HEK293 (cell line): ENCODE measurements around the gene ACTR1B.

Experiments used
- CTCF ChIA-PET: fragments of 350-600 bp; formaldehyde crosslinking; extraction: SDS; loops from one replicate; lab custom pipeline; 2021; ENCODE audit warnings: antibody characterized with exemption; lab: Yijun Ruan, JAX
- POLR2A ChIA-PET: fragments of 300-600 bp; formaldehyde crosslinking; extraction: SDS; loops from one replicate; lab custom pipeline; 2020; ENCODE audit warnings: antibody characterized with exemption, inconsistent platforms; lab: Yijun Ruan, JAX
- H3K27ac ChIP-seq: fragments of 200-500 bp; sonication (Bioruptor generic); 2 replicates; pipeline ENCODE4 v1.5.1; 2014; ENCODE audit warnings: low read depth, low read length, control low read depth, inconsistent platforms; ENCODE audit errors: extremely low read depth
- H3K36me3 ChIP-seq, 2 experiments: fragments of 200-500 bp in 1 of 2; sonication (Bioruptor generic) in 1 of 2; 1 replicate in 1 of 2; 2 replicates in 1 of 2; pipeline ENCODE4 v1.5.1; 2014 to 2017; ENCODE audit warnings: inconsistent platforms in 2 of 2, low read length in 2 of 2; ENCODE audit not compliant: control insufficient read depth in 2 of 2, insufficient read depth in 1 of 2
- H3K4me1 ChIP-seq: fragments of 200-500 bp; sonication (Bioruptor generic); 2 replicates; pipeline ENCODE4 v1.5.1; 2014; ENCODE audit warnings: mild to moderate bottlenecking, low read length, inconsistent platforms; ENCODE audit not compliant: control insufficient read depth, insufficient read depth
- H3K4me3 ChIP-seq: 2 replicates; pipeline ENCODE4 v1.5.1; 2011; ENCODE audit warnings: low read depth, mild to moderate bottlenecking, control low read depth, low read length, moderate library complexity
- H3K9me3 ChIP-seq: fragments of 200-500 bp; sonication (Bioruptor generic); 2 replicates; pipeline ENCODE4 v1.5.1; 2014; ENCODE audit warnings: low read depth, low read length, inconsistent platforms; ENCODE audit not compliant: control insufficient read depth, insufficient read depth
- AEBP2 ChIP-seq: fragments of 450-650 bp; formaldehyde crosslinking; IDR thresholded peaks from 2 replicates; pipeline ENCODE4 v1.5.1; 2016; ENCODE audit warnings: missing biosample characterization, missing genetic modification characterization, borderline replicate concordance
- CTCF ChIP-seq: fragments of 450-650 bp; formaldehyde crosslinking; IDR thresholded peaks from 2 replicates; pipeline ENCODE4 v1.5.1; 2016; ENCODE audit warnings: missing biosample characterization, missing genetic modification characterization
- KLF16 ChIP-seq: fragments of 450-650 bp; formaldehyde crosslinking; IDR thresholded peaks from 2 replicates; pipeline ENCODE4 v1.5.1; 2017; ENCODE audit warnings: missing biosample characterization, missing genetic modification characterization
- PRDM6 ChIP-seq: fragments of 450-650 bp; formaldehyde crosslinking; IDR thresholded peaks from 2 replicates; pipeline ENCODE4 v1.5.1; 2017; ENCODE audit warnings: missing biosample characterization, missing genetic modification characterization
- SP3 ChIP-seq: fragments of 450-650 bp; formaldehyde crosslinking; IDR thresholded peaks from 2 replicates; pipeline ENCODE4 v1.5.1; 2016; ENCODE audit warnings: missing biosample characterization, missing genetic modification characterization
- ZNF133 ChIP-seq: fragments of 450-650 bp; formaldehyde crosslinking; IDR thresholded peaks from 2 replicates; pipeline ENCODE4 v1.5.1; 2016; ENCODE audit warnings: missing biosample characterization, missing genetic modification characterization
- ZNF214 ChIP-seq: fragments of 450-650 bp; formaldehyde crosslinking; IDR thresholded peaks from 2 replicates; pipeline ENCODE4 v1.5.1; 2017; ENCODE audit warnings: missing biosample characterization, mild to moderate bottlenecking, missing genetic modification characterization, borderline replicate concordance
- ZNF24 ChIP-seq: fragments of 450-650 bp; formaldehyde crosslinking; IDR thresholded peaks from 2 replicates; pipeline ENCODE4 v1.5.1; 2016; ENCODE audit warnings: missing biosample characterization, missing genetic modification characterization
- ZNF449 ChIP-seq: fragments of 450-650 bp; formaldehyde crosslinking; IDR thresholded peaks from 2 replicates; pipeline ENCODE4 v1.5.1; 2017; ENCODE audit warnings: missing biosample characterization, mild to moderate bottlenecking, missing genetic modification characterization, moderate library complexity
- ZNF514 ChIP-seq: fragments of 450-650 bp; formaldehyde crosslinking; IDR thresholded peaks from 2 replicates; pipeline ENCODE4 v1.5.1; 2016; ENCODE audit warnings: missing biosample characterization, missing genetic modification characterization
- ZNF530 ChIP-seq: fragments of 450-650 bp; formaldehyde crosslinking; IDR thresholded peaks from 2 replicates; pipeline ENCODE4 v1.5.1; 2016; ENCODE audit warnings: low read depth, missing biosample characterization, missing genetic modification characterization
- ZNF561 ChIP-seq: fragments of 450-650 bp; IDR thresholded peaks from 2 replicates; pipeline ENCODE4 v1.5.1; 2018; ENCODE audit warnings: missing biosample characterization, missing genetic modification characterization, borderline replicate concordance
- ZNF610 ChIP-seq: fragments of 450-650 bp; formaldehyde crosslinking; IDR thresholded peaks from 2 replicates; pipeline ENCODE4 v1.5.1; 2016; ENCODE audit warnings: missing biosample characterization, missing genetic modification characterization, borderline replicate concordance
- ZNF621 ChIP-seq: fragments of 450-650 bp; formaldehyde crosslinking; IDR thresholded peaks from 2 replicates; pipeline ENCODE4 v1.5.1; 2017; ENCODE audit warnings: missing biosample characterization, missing genetic modification characterization
- ZNF768 ChIP-seq: fragments of 450-650 bp; formaldehyde crosslinking; IDR thresholded peaks from 2 replicates; pipeline ENCODE4 v1.5.1; 2018; ENCODE audit warnings: missing biosample characterization, mild to moderate bottlenecking, missing genetic modification characterization
- ZNF785 ChIP-seq: fragments of 450-650 bp; formaldehyde crosslinking; IDR thresholded peaks from 2 replicates; pipeline ENCODE4 v1.5.1; 2016; ENCODE audit warnings: missing biosample characterization, missing genetic modification characterization
- ZNF792 ChIP-seq: fragments of 450-650 bp; formaldehyde crosslinking; IDR thresholded peaks from 2 replicates; pipeline ENCODE4 v1.5.1; 2016; ENCODE audit warnings: missing biosample characterization, missing genetic modification characterization
- ZNF837 ChIP-seq: fragments of 450-650 bp; formaldehyde crosslinking; IDR thresholded peaks from 2 replicates; pipeline ENCODE4 v1.5.1; 2016; ENCODE audit warnings: missing biosample characterization, missing genetic modification characterization
- TF ChIP-seq, protein P1 (sequence below): fragments of 450-650 bp; formaldehyde crosslinking; IDR thresholded peaks from 2 replicates; pipeline ENCODE4 v1.5.1; 2017; ENCODE audit warnings: missing biosample characterization, missing genetic modification characterization

ACTR1B gene

GRCh38 chr2:97671526-97671925 lies 7.7 kb upstream of the ACTR1B start:
- CTCF ChIA-PET: no interaction called here
- POLR2A ChIA-PET: no interaction called here
- Histone ChIP-seq H3K9me3 (no peaks in the 10 kb centered on the region), H3K36me3 (no peaks in the 10 kb centered on the region)
- TF ChIP-seq ZNF133: no peak
- TF ChIP-seq ZNF24 (tag by site-specific recombination): no peak
- TF ChIP-seq ZNF449 (tag by site-specific recombination): no peak
- TF ChIP-seq ZNF214 (tag by site-specific recombination): no peak
- TF ChIP-seq, all 188 proteins: peak for 0
- Histone ChIP-seq H3K4me3 (no peak overlapping the region), H3K4me1 (no peaks in the 10 kb centered on the region), H3K27ac (no peak overlapping the region)

GRCh38 chr2:97670471-97670870 lies 6.6 kb upstream of the ACTR1B start:
- no peaks in the 10 kb centered on the region for H3K4me1 ChIP-seq
- TF ChIP-seq ZNF837: no peak
- TF ChIP-seq, protein P1, sequence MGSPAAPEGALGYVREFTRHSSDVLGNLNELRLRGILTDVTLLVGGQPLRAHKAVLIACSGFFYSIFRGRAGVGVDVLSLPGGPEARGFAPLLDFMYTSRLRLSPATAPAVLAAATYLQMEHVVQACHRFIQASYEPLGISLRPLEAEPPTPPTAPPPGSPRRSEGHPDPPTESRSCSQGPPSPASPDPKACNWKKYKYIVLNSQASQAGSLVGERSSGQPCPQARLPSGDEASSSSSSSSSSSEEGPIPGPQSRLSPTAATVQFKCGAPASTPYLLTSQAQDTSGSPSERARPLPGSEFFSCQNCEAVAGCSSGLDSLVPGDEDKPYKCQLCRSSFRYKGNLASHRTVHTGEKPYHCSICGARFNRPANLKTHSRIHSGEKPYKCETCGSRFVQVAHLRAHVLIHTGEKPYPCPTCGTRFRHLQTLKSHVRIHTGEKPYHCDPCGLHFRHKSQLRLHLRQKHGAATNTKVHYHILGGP (tag by site-specific recombination): no peak
- TF ChIP-seq SP3 (tag by site-specific recombination): no peak
- TF ChIP-seq AEBP2 (tag by site-specific recombination): no peak
- TF ChIP-seq ZNF621: no peak
- no peak for TF ChIP-seq KLF16 (tag by site-specific recombination)
- TF ChIP-seq ZNF792 (tag by site-specific recombination): no peak
- TF ChIP-seq, all 188 proteins: peak for 0
- Histone ChIP-seq H3K36me3 (no peaks in the 10 kb centered on the region), H3K9me3 (no peaks in the 10 kb centered on the region), H3K27ac (no peak overlapping the region), H3K4me3 (no peak overlapping the region)
- ChIA-PET POLR2A (no interaction called here), CTCF (interaction anchor here (0.5 to 1.2 kb wide), 3 partner anchors 26 to 79 kb away, joined by 3 to 4 read pairs (median 4); no protein-coding TSS in a partner anchor)

GRCh38 chr2:97669448-97669847 lies 5.6 kb upstream of the ACTR1B start, which contains the start of gene C2orf92:
C2orf92 (plus strand) TSS chr2:97669713; CDS start chr2:97669789, 76 bp downstream.
- H3K27ac ChIP-seq: no peak within 1 kb of the TSS
- TF ChIP-seq PRDM6 (tag by site-specific recombination) (no peak), ZNF514 (tag by site-specific recombination) (no peak), ZNF561 (tag by site-specific recombination) (no peak), ZNF768 (no peak), ZNF785 (tag by site-specific recombination) (no peak), ZNF530 (no peak), CTCF (no peak), ZNF610 (no peak), ZNF24 (tag by site-specific recombination) (no peak)
- ChIA-PET CTCF (interaction anchor here (1.0 to 1.2 kb wide), 2 partner anchors 28 to 78 kb away, joined by 3 to 4 read pairs; no protein-coding TSS in a partner anchor), POLR2A (no interaction called here)
- no peaks in the 10 kb centered on the region for H3K36me3 ChIP-seq
- no peak within 1 kb of the TSS for H3K4me3 ChIP-seq
- H3K4me1 ChIP-seq: no peaks in the 10 kb centered on the region
- no peaks in the 10 kb centered on the region for H3K9me3 ChIP-seq
